CD14-positive monocyte (primary cell): Measurements from ENCODE around the gene LGR4. TPM values are rescaled to one million over a fixed set of nuclear protein-coding genes. Genes with fewer than 3 reads are reported as not detected.

Source experiments
- DNase-seq, 3 donors: peaks; one replicate each; pipeline ENCODE4 v3.0.0-alpha.2; 2011 to 2022
- H2AFZ ChIP-seq: 2 replicates; pipeline ENCODE4 v1.6.0; 2012; ENCODE audit warnings: mild to moderate bottlenecking, low read depth, low read length, inconsistent platforms; ENCODE audit not compliant: insufficient read depth, poor library complexity, severe bottlenecking
- H3K27ac ChIP-seq, 2 donors: 1 replicate in 1 of 2; 2 replicates in 1 of 2; pipeline ENCODE4 v1.5.1; 2012 to 2013; ENCODE audit warnings: low read length in 2 of 2, control low read depth in 1 of 2, inconsistent platforms in 1 of 2, low read depth in 1 of 2, mild to moderate bottlenecking in 1 of 2
- H3K27me3 ChIP-seq, 2 donors: one replicate each; pipeline versions ENCODE4 v1.6.0 to v1.6.1; 2011 to 2013; ENCODE audit warnings: low read length in 2 of 2; ENCODE audit not compliant: control insufficient read depth in 2 of 2, insufficient read depth in 2 of 2
- H3K36me3 ChIP-seq, 2 donors: replicated peaks in 1 of 2; 1 replicate in 1 of 2; 2 replicates in 1 of 2; pipeline versions ENCODE4 v1.5.1 to v1.6.1; 2012 to 2013; ENCODE audit warnings: low read length in 2 of 2, control low read depth in 1 of 2, inconsistent platforms in 1 of 2, mild to moderate bottlenecking in 1 of 2; ENCODE audit not compliant: insufficient read depth in 2 of 2, control insufficient read depth in 1 of 2
- H3K4me1 ChIP-seq, 2 donors: 1 replicate in 1 of 2; 2 replicates in 1 of 2; pipeline versions ENCODE4 v1.5.1 to v1.6.1; 2012 to 2013; ENCODE audit warnings: low read length in 2 of 2, control low read depth in 1 of 2, inconsistent platforms in 1 of 2, mild to moderate bottlenecking in 1 of 2, moderate library complexity in 1 of 2; ENCODE audit not compliant: insufficient read depth in 2 of 2, control insufficient read depth in 1 of 2
- H3K4me2 ChIP-seq: replicated peaks from 2 replicates; pipeline ENCODE3; 2012; ENCODE audit warnings: low read length, moderate library complexity, mild to moderate bottlenecking; ENCODE audit not compliant: poor library complexity, severe bottlenecking; ENCODE audit errors: extremely low read depth
- H3K4me3 ChIP-seq, 3 experiments: fragments of 200-600 bp in 1 of 3; sonication (generic) in 1 of 3; replicated peaks in 1 of 3; 1 replicate in 2 of 3; 2 replicates in 1 of 3; pipeline ENCODE4 v1.5.1; 2011 to 2013; ENCODE audit warnings: low read length in 3 of 3, mild to moderate bottlenecking in 3 of 3, control low read depth in 2 of 3, low read depth in 2 of 3, inconsistent platforms in 1 of 3, moderate library complexity in 1 of 3
- H3K79me2 ChIP-seq: 2 replicates; pipeline ENCODE4 v1.6.0; 2012; ENCODE audit warnings: mild to moderate bottlenecking, control low read depth, inconsistent platforms, low read length, moderate library complexity; ENCODE audit not compliant: insufficient read depth
- H3K9ac ChIP-seq: 2 replicates; pipeline ENCODE4 v1.6.0; 2017; ENCODE audit warnings: low read length, mild to moderate bottlenecking; ENCODE audit not compliant: insufficient read depth, poor library complexity, severe bottlenecking
- H3K9me3 ChIP-seq, 2 donors: replicated peaks in 1 of 2; 1 replicate in 1 of 2; 2 replicates in 1 of 2; pipeline versions ENCODE4 v1.5.1 to v1.6.1; 2012 to 2013; ENCODE audit warnings: low read length in 2 of 2, control low read depth in 1 of 2; ENCODE audit not compliant: control insufficient read depth in 1 of 2, insufficient read depth in 1 of 2
- H4K20me1 ChIP-seq: 2 replicates; pipeline ENCODE4 v1.6.0; 2012; ENCODE audit warnings: mild to moderate bottlenecking, low read length, control low read depth, moderate library complexity; ENCODE audit not compliant: insufficient read depth
- H3K27ac Mint-ChIP-seq, 7 donors: one replicate each; pipeline ENCODE4 v1.8.0; 2020; ENCODE audit warnings: mild to moderate bottlenecking in 7 of 7, mixed read lengths in 7 of 7, moderate library complexity in 6 of 7, inconsistent platforms in 2 of 7
- H3K27me3 Mint-ChIP-seq, 3 donors: one replicate each; pipeline ENCODE4 v1.8.0; 2021 to 2022; ENCODE audit warnings: low read depth in 3 of 3, mild to moderate bottlenecking in 3 of 3, mixed read lengths in 3 of 3, moderate library complexity in 3 of 3, inconsistent platforms in 1 of 3
- H3K36me3 Mint-ChIP-seq, 2 donors: one replicate each; pipeline ENCODE4 v1.8.0; 2020; ENCODE audit warnings: mixed read lengths in 2 of 2, inconsistent platforms in 1 of 2, mild to moderate bottlenecking in 1 of 2
- H3K4me1 Mint-ChIP-seq: one replicate; pipeline ENCODE4 v1.8.0; 2020; ENCODE audit warnings: mild to moderate bottlenecking, mixed read lengths
- H3K4me3 Mint-ChIP-seq, 2 donors: one replicate each; pipeline ENCODE4 v1.8.0; 2020; ENCODE audit warnings: mild to moderate bottlenecking in 2 of 2, mixed read lengths in 2 of 2, moderate library complexity in 1 of 2
- H3K9me3 Mint-ChIP-seq, 7 donors: one replicate each; pipeline ENCODE4 v1.8.0; 2020 to 2022; ENCODE audit warnings: mixed read lengths in 7 of 7, mild to moderate bottlenecking in 6 of 7, moderate library complexity in 6 of 7, inconsistent platforms in 2 of 7
- WGBS: methylation state at CpG from one replicate; pipeline ENCODE4 v1.1.5; 2013; ENCODE audit warnings: missing lambda C conversion rate; ENCODE audit not compliant: insufficient coverage; 5-methylcytosine and 5-hydroxymethylcytosine counted together
- intact Hi-C, 2 donors: fragments of 100-400 bp; cut with micrococcal nuclease; formaldehyde crosslinking; loops; one replicate each; pipeline versions ENCODE4 v1.15.0 to v1.15.1; 2023
- polyA plus RNA-seq, 3 donors: library from polyadenylated mRNA; depleted of rRNA in 1 of 3; unstranded in 2 of 3; stranded (reverse) in 1 of 3; fragments of 300-500 nt in 2 of 3; fragments of >200 nt in 1 of 3; fragmentation: Illumina TruSeq in 2 of 3; gene quantifications; 1 replicate in 2 of 3; 2 replicates in 1 of 3; pipeline ENCODE4 v1.2.3, GENCODE V29; 2012 to 2021
- TF ChIP-seq, protein P1 (sequence below): fragments of 200-600 bp; IDR thresholded peaks from one replicate; pipeline ENCODE4 v1.8.0; 2022; ENCODE audit warnings: antibody characterized with exemption, mild to moderate bottlenecking

Gene LGR4
- polyA plus RNA-seq, 3 donors: 0.67 to 0.92 (median 0.72) TPM

DNA sequence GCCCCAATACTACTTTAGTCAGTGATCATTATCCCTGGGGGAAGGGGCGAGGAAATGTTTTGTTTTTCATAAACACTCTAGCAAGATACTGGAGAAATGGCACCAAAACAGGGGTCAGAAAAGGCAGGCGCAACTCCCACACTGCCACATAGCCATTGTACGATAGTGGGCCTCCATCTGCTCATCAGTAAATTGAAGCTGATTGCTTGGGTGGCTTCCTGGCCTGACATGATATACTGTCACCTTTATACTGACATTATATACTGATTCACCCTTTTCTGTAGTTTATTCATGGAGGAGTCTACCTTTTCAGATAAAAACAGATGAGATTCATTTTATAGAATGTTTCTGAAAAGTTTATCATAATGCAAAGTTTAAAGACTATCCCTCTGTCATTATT, 57.9 kb downstream of the LGR4 start:
- Histone ChIP-seq H3K36me3 (no peaks in the 10 kb centered on the region), H3K9me3 (no peaks in the 10 kb centered on the region), H3K27me3 (no peaks in the 10 kb centered on the region), H3K9ac (no peak overlapping the region), H2AFZ (no peak overlapping the region), H4K20me1 (no peaks in the 10 kb centered on the region), H3K4me2 (no peak overlapping the region), H3K79me2 (no peaks in the 10 kb centered on the region), H3K4me3 (no peak overlapping the region), H3K4me1 (peaks cover 0 to 3% of the 10 kb centered on the region in 2 donors), H3K27ac (no peak overlapping the region)
- Mint-ChIP-seq H3K4me3 (no peak overlapping the region), H3K4me1 (peaks cover 2% of the 10 kb centered on the region), H3K36me3 (no peaks in the 10 kb centered on the region), H3K9me3 (peaks cover 0 to 4% (median under 1%) of the 10 kb centered on the region in 7 donors), H3K27ac (no peak overlapping the region), H3K27me3 (no peaks in the 10 kb centered on the region)
- DNase-seq: no peak
- intact Hi-C loops: no loop called here
- WGBS: no CpG with 5 or more reads among the region's 3 CpGs
- TF ChIP-seq, protein P1, sequence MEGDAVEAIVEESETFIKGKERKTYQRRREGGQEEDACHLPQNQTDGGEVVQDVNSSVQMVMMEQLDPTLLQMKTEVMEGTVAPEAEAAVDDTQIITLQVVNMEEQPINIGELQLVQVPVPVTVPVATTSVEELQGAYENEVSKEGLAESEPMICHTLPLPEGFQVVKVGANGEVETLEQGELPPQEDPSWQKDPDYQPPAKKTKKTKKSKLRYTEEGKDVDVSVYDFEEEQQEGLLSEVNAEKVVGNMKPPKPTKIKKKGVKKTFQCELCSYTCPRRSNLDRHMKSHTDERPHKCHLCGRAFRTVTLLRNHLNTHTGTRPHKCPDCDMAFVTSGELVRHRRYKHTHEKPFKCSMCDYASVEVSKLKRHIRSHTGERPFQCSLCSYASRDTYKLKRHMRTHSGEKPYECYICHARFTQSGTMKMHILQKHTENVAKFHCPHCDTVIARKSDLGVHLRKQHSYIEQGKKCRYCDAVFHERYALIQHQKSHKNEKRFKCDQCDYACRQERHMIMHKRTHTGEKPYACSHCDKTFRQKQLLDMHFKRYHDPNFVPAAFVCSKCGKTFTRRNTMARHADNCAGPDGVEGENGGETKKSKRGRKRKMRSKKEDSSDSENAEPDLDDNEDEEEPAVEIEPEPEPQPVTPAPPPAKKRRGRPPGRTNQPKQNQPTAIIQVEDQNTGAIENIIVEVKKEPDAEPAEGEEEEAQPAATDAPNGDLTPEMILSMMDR: no peak

DNA sequence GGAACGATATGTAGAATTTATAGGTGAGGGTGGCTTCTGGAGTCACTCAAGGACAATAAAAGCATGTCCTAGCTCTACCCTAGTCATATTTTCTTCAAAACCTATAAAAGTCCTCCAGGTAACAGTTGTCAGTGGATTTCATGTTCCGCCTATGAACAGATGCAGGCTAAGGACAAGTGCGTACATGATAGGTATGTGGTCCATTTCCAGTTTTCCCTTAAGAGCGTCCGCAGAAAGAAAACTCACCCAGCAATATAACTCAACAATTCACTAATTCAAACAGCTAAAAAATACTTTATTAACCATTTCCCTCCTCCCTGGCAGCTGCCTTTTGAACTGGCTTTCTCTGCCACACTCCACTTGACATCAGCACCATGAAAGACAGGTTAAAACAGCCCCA, 59.4 kb downstream of the LGR4 start:
- intact Hi-C loops: no loop called here
- WGBS: 100% methylated on average over 3 of the region's 5 CpGs

More for the DNA sequence above, 59.4 kb downstream of the LGR4 start:
- Histone ChIP-seq H2AFZ (no peak overlapping the region), H4K20me1 (no peaks in the 10 kb centered on the region), H3K27ac (no peak overlapping the region), H3K9me3 (no peaks in the 10 kb centered on the region), H3K4me2 (no peak overlapping the region), H3K79me2 (no peaks in the 10 kb centered on the region), H3K4me1 (peaks cover 0 to 3% of the 10 kb centered on the region in 2 donors), H3K9ac (no peak overlapping the region), H3K4me3 (no peak overlapping the region), H3K27me3 (no peaks in the 10 kb centered on the region), H3K36me3 (no peaks in the 10 kb centered on the region)
- Mint-ChIP-seq H3K4me1 (peaks cover 5% of the 10 kb centered on the region), H3K36me3 (no peaks in the 10 kb centered on the region), H3K27ac (no peak overlapping the region), H3K4me3 (no peak overlapping the region), H3K27me3 (no peaks in the 10 kb centered on the region), H3K9me3 (peaks cover 0 to 4% (median 0%) of the 10 kb centered on the region in 7 donors)
- TF ChIP-seq, protein P1: no peak
- no peak for DNase-seq
